NOMO-1 treated with dmso at 0.1 percent for 144 hours (cell line): ENCODE results near the gene ZDHHC20.

Source experiments
- DNase-seq: peaks from one replicate; lab custom pipeline; 2025; ENCODE audit not compliant: unreplicated experiment; lab: John Stamatoyannopoulos, UW

The ZDHHC20 gene

DNA sequence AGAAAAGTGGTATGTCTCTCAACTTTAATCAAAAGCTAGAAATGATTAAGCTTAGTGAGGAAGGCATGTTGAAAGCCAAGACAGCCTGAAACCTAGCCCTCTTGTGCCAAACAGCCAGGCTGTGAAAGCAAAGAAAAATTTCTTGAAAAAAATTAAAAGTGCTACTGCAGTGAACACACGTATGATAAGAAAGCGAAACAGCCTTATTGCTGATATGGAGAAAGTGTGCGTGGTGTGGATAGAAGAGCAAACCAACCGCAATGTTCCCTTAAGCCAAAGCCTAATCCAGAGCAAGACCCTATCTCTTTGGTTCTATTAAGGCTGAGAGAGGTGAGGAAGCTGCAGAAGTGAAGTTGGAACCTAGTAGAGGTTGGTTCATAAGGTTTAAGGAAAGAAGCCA lies 96.4 kb downstream of the ZDHHC20 start:
- DNase-seq, result no peak

DNA sequence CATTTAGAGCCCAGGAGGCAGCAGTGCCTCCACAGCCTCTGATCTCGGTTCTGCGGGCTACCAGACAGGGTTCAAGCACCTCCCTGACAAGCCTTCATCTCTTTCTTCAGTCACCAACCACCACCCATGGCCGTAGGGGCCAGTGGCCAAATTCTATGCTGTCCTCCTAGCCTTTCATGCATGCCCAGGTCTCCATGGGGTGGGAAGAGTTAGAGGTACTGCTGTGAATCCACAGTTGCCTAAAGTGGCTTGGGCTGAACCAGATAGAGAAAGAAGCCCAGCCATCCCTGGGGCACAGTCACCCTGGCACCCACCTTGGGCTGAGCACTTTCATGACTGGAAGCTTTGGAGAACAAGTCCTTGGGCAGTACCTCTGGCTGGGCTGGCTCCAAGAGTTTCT lies 97.4 kb downstream of the ZDHHC20 start:
- DNase-seq, result no peak

DNA sequence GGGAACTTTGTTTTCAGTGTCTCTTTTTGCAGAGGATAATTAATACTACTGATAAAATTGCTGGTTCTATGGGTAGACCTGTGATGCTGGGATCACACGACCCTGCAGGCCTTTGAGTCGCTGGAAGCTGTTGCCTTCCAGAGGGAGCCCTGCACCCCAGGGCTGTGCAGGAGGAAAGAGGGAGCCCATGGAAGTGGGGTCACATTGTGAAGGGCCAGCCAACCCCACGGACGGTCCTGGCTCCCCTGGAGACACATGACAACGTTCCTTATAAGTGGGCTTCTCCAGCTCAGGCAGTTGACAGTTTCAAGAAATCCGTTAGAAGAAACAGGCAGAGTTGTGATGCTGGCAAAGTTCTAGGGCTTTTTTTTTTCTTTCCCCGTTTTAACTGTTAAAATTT lies 98.0 kb downstream of the ZDHHC20 start:
- no peak for DNase-seq

DNA sequence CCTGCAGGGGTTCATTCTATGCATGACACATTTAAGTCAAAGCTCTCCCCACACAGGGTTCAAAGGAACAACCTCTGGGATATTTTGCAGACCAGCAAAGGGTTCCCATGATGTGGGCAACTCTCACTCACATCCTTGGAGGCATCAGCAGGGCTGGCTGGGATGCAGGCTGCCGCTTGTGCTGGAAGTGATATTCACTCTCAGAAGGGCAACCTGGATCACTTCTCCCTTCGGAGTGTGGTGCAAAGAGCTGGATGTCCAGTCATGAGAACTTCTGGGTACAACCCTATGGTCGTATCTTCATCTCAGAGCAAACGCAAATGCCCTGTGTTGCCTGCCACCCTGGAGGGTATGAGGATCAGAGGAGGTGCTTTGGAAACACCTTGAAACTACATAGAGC lies 98.6 kb downstream of the ZDHHC20 start:
- DNase-seq, result no peak

DNA sequence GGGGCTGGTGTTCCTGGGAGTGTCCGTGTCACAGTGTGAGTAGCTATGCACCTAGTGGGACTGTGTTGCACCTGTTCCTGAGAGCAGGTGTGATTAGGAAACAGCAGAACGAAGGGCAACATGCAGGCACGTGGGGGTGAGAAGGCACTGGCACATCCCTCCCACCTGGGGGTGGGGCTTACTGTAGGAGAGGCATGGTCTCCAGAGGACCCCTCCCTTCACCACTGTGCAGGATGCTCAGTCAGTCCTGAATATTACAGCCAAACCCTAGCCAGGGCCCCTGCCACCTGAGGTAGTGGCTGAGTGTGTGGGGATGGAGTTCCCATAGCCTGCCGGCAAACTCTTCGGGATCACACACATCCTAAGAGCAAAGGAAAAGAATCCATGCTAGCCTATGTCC lies 99.2 kb downstream of the ZDHHC20 start:
- no peak for DNase-seq

DNA sequence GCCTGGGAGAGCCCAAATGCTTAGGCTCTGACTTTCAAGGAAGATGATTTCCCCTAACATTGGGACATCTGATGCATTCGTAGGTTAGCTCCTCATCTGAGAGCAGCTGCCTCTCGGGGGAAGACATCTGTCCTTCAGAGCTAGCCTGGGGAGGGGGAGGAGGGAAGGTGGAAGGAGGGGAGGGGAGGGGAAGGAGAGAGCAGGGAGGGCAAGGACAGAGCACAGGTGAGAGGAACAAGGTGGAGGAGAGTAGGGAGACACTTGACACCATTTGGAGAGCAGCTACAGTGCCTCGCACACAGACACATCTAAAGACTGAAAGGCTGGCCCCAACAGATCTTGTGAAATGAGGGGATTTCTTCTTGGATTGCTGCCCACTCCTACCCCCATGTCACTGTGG lies 103.8 kb downstream of the ZDHHC20 start:
- no peak for DNase-seq

DNA sequence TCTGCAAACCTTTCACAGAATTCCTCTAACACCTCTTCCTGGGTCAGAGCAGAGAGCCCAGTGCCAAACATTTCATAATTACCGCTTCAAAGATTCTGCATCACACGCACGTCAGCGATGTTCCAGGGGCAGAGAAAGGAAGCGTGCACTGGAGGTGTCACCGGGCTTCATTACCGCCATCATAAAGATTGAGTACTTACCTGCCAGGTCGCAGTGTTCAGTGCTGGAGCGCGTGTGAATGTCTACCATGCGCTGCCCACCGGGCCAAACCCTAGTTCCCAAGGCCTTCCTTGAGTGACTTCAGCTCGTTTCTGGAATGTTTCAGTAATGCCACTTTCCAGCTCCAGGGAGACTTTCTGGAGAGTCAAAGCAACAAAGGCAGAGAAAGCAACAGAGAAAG lies 104.4 kb downstream of the ZDHHC20 start:
- no peak for DNase-seq

DNA sequence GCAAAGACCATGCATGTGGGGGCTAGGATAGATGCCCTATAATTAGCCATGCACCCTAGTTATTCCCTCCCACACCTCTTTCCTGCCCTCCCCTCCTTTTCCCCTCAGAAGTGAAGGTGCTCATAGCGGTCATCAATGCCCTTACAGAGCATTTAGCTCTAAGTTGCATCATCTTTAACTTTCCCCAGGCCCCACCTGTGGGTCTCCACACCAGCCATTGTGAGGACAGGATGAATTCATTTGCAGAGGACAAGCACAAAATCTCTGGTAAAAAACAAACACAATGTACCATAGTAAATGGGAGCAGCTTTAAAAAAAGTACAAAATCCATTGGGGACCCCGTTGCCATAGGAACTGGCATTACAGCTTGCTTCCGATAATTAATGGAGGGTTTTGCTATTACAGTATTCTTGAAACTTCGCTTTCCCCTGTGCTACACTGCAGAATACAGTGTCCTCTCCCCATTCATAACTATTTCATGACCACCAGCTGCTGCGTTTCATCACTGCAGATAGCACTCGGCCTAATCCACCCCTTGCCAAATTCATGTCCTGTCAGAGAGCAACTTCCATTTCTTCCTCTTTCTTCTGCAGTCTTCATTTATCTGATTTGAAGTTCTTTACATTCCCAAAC lies 110.5 kb downstream of the ZDHHC20 start:
- DNase-seq, result no peak

DNA sequence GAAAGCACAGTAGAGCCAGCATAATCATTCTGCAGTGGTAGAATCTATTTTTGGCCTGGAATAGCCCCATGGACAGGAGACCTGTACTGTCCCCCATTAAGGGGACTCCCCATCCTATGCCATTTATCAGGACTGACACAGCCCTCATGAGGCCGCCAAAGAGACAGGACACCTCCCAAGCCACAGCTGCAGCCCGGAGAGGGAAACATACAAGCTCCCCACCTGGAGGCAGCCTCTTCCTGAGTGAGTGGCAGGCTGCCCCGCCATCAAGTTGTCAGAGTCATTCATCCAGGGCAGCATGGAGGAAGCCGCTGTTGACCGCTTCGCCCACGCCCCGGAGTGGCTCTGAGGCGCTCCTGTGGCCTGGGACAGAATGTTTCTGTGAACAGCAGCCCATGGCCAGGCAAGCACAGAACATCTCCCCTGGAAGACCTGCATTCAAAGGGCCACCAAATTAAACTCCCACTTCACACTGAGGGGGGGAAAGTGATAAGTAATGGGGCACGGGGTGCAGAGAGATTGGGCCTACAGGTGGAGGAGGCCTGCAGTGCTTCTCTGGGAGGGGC lies 111.3 kb downstream of the ZDHHC20 start:
- DNase-seq, result no peak

DNA sequence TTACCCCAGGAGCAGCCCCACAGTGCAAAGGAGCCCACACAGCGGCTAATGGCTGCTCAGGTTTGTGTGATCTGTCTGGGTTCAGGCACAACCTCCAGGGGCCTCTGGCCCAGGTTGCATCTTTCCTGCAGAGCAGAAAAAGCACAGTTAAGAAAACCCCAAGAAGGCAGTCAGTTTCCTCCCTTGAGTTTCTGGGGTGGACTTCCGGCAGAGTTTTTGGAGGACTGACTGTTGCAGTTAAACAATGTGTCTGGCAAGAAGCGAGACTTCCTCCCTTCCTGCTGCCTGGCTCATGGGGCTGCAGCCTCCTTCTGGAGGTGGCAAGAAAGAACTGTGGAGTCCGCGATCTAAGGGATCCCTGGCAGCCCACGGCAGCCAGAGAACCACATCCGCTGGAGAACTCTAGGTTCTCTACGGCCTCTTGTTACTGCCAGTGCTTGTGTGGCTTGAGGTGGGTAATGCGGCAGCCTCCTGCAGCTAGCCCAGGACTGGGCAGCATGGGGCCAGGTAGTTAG lies 114.4 kb downstream of the ZDHHC20 start:
- peak; percentile 43 for DNase-seq

DNA sequence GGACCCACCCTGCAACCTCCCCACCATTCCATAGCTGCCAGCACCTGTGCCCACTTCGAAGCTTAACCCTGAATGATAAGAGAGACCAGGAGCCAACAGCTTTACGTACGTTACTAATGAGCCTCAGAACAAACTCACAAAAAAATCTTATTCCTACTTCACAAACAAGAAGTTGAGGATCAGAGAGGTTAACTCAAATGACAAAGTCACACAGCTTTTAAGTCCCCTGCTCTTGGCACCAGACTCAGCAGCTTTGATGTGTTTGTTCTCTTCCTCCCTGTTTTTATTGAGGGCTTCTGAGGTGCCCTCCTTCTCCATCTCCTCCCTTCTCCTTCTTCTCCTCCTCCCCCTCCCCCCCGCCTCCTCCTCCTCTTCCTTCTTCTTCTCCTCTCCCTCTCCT lies 115.4 kb downstream of the ZDHHC20 start:
- DNase-seq, result no peak

DNA sequence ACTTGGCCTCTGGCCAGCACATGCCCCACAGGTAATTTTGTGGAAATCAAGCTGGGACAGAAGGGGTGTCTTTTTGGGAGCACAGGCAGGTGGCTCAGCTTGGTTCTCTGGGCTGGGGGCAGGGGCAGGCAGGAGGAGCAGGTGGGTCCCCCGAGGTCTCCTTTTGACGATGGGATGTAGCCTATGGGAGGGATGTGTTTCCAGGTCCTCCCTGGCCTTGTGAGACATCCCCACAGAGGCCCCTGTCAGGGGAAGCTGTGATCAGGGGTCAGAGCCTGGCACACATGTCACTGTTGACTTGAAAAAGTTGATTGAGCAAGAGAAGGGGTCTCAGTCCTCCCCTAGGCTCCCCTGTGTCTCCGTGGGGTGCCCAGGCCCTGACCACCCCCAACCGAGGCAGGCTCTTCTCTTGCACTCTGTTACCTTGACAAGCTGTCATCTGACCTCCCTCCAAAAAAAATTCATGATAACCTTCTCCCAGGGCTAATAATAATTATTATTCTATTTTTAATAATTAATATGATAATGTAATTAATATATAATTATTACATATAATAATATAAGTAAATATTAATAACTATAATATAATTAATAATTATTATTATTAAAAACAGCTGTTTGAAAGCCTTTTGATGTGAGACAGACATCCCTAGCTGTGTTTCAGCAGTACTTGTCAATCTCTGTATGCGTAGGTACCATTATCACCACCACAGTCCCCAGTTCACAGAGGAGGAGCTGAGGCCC lies 116.2 kb downstream of the ZDHHC20 start:
- DNase-seq, result no peak

DNA sequence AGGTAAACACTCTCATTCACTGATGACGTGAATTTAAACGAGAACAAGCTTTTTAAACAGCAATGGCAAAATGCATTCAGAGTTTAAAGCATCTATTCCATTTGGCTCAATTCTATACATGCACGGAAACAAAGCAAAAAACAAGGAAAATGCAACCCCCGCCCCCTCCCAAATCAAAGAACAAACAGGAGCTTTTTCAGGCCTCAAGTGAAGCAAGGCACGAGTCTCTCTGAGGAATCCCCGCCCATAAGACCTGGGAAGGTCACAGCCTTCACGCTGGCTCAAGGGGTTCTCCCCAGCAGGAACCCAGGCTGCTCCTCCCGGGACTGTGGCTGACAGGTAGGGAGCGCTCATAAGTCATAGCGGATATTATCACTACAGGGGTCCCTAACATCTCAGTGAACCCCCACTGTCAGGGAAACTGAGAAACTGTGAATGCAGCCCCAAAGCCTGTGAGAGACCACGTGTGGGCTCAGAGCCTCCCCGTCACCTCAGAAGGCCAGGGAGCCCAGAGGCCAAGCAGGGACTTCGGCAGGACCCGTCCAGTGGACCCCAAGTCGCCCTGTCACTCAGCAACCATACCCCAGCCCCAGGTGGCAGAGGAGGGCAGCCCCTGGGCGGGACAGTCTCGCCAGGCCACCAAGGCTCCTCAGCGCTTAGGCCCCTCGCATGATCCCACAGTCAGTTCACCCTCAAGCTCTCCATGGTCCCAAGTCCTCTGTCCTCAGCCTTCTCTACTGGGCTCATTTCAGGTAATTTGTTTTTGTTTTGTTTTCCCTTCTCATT lies 117.3 kb downstream of the ZDHHC20 start:
- no peak for DNase-seq

DNA sequence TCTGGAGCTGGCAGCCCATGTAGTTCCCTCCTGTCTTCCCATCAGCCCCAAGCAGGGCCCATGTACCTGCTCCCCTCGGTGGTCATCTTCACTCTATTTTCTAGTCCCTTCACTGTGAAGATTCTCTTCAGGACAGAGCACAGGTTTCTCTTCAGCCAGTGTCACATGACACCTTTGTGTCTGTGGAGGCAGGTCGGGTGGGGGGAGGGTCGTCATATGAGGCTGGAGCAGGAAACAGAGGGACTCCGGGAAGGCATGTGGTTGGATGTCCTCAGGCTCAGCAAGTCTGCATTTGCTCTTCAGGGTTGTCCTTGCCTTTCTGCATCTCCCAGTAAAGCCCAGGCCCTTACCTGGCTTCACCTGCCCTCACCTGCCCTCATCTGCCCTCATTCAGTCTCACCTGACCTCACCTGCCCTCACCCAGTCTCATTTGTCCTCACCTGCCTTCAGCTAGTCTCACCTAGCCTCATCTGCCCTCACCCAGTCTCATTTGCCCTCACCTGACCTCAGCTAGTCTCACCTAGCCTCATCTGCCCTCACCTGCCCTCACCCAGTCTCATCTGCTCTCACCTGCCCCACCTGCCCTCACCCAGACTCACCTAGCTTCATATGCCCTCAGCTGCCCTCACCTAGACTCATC lies 120.3 kb downstream of the ZDHHC20 start:
- no peak for DNase-seq

DNA sequence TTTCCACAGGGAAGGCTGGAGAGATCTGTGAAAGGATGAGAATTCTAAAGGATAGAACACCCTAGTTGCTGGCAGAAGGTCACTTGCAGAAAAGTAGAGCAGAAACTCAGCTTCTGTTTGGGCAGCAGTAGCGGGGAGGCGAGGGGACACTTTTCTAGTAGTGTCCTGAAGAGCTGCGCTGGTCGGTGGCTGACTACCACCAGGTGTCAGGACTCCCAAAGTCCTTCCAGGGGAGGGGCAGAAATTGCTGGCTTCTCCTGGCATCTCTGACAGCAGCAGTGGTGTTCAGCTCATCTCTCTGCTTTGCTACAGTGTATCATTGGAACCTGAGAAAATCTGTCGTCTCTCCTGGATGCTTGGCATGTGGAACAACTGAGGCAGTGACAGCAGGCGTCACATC lies 120.9 kb downstream of the ZDHHC20 start:
- no peak for DNase-seq

DNA sequence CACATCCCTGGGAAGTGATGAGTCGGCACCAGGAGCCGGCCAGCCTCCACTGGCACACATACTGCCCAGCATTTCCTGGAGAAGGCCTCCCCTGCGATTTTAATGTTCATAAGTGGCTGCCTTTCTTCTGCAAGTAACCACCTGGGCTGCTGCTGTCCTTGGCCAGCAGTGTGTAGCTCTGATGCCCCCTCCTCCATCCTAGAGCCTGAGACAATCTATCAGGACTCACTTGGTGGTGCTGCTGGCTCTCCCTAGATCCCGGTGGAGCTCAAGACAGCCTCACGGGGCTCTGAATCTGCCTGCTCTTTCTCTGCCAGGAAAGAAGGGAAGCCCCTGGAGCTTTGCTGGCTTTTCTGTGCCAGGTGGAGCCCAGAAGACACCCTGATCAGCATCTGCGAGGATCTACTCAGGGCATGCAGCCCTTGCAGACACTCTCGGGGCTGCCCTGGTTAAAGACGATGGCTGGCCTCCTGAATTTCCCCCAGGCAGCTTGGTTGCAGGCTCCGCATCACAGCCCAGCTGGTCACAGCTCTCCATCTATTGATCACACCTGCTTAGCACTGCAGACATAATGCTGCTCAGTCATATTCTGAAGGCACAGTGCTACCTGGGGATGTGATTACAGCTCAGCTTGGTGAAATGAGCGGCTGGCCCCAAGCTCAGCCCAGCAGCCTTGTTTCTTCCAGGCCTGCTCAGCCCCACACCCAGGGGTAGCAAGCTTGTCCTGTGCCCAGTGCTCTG lies 122.3 kb downstream of the ZDHHC20 start:
- DNase-seq, result no peak

DNA sequence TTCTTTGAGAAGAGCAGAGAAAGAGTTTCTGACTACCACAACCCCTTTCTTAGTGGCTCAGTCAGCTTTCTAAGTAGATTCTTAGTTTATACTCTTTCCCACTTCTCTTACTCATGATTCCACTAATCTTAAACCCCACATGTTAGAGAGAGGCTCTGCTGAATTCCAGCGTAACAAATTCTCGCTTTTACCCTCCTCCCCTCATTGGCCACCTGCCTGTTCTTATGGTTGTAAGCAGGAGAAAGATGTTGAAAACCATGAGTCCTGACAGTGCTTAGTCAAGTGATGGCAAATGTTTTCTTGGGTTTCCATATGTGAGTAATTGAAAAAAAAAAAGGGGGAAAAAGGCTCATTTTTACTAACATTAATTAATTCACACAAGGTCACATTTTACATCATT lies 125.9 kb downstream of the ZDHHC20 start:
- DNase-seq, result no peak

DNA sequence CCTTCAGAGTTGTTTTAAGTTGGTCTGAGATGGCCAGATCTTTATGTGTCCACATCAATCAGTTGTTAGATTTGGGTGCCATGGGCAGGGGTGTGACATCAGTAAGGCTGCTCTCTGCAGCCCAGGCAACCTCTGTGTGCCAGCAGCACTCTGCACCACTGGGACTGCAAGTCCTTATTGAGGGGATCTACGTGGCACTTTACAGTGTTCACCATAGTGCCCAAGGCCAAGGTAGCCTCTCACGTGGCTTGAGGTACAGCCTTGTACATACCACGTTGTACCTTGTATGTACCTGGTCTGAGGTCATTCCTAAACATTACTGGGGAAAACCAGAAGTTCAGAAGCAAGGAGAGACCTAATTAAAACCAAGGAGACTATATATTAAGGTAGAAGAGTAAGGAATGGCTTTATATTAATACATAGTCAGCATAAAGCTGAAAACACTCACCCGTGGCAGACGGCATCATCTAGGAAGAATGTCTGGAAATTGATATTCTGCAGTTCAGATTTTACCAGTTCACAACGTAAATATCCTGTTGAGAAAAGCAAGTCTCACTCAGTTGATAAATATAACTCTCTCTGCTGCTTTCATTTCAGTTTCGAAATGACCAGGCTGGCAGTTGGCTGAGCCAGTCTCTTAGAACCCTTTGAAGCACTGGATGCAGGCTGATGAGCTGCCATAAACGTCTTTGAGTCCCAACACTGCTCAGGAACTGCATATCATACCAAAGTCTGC lies 128.8 kb downstream of the ZDHHC20 start:
- DNase-seq, result no peak

DNA sequence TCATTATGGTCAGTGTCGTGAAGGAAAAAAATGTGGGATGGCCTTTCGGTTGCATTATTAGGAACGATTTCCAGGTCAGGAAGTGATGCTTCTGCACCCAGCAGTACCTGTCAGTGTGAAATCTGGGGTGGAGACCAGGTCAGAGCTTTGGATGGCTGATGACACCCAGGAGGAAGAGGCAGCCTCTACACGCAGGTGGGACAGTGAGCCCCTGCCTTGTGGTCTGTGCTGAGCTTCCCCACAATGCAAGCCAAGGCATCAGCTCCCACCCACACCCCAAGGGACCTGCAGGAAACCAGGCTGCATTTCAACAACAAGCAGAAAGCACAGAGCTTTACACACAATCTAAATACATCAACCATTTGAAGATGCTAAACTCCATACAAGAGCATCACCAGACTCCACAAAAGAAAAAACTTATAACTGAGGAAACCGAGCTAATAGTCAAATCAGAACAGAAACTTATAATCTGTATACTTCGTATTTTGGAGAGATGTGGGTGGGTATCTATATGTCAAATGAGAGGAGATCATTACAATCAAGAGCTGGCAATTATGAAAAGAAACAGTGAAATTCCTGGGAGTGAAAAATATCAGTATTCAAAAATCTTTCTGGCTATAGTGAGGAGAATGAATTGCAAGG lies 130.1 kb downstream of the ZDHHC20 start:
- no peak for DNase-seq
